Loucy (cell line): ENCODE results near the gene LPGAT1.

Experiments used
- CTCF ChIP-seq: fragments of 200-600 bp; sonication (generic); conservative IDR thresholded peaks from 2 replicates; pipeline ENCODE4 v1.5.1; 2014; ENCODE audit warnings: mild to moderate bottlenecking, antibody characterized with exemption, low read length
- EZH2phosphoT487 ChIP-seq: fragments of 200-600 bp; IDR thresholded peaks from 2 replicates; pipeline ENCODE4 v1.6.1; 2018; ENCODE audit warnings: antibody characterized with exemption, mild to moderate bottlenecking, moderate library complexity, borderline replicate concordance

GRCh38 chr1:211832661-211833060, 2.1 kb upstream of the LPGAT1 start:
- TF ChIP-seq CTCF (no peak), EZH2phosphoT487 (no peak)
